CD4-positive, alpha-beta T cell treated with Interleukin-6 at 100 ng/mL for 8 hours (primary cell): ENCODE results near the gene FEN1.

Source experiments
- DNase-seq: peaks from one replicate; pipeline ENCODE4 v3.0.0-alpha.2; 2020; ENCODE audit warnings: mixed read lengths, low spot score

The FEN1 gene

DNA sequence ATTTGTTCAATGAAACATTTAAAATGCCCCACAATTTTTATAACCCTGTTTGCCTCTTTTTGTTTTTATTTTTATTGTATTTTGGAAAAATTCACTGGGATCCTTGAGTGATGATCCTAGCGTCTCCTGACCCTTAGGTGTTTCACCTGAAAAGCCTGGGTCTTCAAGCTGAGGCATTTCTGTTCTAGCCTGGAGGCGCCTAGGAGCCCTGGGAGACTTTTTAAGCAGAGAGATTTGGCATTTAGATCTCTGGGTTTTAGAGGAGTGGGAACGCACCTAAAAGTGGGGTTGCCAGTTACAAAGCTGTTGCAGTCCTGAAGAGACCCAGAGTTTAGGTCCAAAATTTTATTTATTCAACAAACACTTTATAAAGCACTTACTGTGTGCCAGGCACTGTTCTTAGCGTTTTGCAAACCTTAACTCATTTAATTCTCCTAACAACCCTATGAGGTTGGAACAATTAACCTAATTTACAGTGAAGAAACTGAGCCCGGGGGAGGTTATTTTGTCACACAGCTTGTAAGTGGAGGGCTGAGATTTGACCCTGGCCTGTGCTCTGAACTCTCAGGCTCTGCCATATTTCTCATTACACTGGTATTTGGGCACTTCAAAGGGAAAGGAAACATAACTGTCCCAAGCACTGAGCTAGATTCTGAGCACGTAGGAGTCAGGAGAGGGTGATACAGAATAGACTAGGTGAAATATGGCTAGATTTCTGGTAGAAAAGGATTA lies 24.9 kb downstream of the FEN1 start:
- DNase-seq, result no peak

DNA sequence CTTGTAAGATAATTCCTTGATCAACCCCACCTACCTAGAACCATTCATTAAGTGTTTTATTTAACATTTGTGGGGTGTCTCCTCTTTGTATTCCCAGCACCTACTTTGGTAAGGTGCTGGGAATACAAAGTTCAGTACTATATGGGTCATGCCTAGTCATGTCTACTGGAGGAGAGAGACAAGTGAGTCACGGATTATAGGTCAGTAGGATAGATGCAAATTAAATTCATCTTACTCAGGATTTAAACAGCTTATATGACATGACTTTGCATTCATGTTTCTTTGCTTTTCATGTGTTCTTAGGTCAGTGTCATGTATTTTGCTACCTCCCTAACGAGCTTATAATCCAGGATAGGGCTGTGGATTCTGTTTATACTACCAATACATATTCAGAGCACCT lies 27.5 kb downstream of the FEN1 start:
- DNase-seq, result no peak

DNA sequence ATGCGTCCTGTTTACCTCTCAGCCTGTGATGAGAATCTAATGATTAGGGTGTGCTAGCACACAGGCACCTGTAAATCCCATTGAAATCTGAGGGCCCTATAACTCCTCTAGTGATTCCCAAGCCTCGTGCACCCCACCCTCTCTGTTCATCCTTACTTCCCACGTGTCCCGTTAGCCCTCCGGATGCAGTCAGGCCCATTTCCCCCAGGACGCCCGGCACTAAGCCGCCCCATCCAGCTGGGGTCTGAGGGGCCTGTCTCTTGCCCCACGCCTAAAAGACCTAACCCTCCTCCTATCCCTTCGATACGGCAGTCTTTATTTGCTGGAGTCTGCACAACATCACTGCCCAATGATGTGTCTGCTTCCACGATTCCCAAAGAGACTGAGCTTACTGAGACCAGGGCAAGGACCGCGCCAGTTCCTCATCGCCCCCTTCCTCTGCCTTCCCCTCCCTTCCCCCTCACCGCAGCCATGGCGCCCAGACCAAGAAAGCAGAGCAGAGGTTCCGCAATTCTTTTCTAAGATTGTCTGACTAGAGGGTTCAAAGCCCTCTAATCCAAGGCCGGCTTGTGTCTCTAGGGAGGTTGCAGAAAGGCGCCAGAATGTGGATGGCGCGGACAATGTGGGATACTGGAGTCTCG lies 34.3 kb downstream of the FEN1 start:
- no peak for DNase-seq

- DNase-seq, result peak; percentile 83
Observed at GRCh38 chr11:61827571-61828378, 35.1 kb downstream of the FEN1 start, which contains the start of gene FADS2. Gene FADS2 (plus strand): TSS chr11:61828300. CDS start chr11:61828391, 91 bp downstream.

GRCh38 chr11:61828379-61828628 lies 35.6 kb downstream of the FEN1 start:
- no peak for DNase-seq

DNA sequence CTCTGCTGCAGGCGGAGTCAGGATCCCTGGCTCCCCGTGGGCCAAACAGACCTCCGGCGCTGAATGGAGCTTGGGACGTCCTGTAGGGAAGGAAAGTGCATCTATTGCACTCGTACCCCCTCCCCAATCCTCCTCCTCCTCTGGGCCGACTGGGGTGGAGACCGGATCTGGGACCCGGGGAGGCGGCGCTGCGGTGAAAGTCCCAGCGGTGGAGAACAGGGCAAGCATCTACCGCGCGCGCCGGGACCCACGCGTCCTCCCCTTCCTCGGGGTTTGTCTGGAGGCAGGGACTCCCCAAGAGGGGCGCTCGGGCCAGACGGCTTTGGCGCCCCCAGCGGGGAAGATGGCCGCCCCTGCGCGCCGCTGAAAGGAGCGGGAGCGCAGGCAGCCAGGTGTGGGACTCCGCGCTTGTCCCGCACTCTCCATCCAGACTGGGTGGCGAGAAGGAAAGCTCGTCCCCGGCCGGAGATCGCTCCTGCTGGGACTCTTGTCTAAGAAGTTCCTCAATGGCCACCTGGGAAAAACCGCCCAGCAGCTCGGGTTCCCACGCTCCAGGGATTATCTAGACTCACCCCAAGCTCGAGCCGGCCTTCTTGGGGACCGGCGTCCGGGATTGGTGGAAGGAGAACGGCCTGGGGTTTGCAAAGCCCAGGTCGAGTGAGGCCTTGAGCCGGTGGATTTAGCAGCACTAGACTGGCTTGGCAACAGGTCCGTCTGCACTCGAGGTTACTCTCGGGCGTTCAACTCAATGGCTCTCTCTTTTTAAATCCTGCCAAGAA lies 36.1 kb downstream of the FEN1 start:
- DNase-seq, result peak; percentile 22

DNA sequence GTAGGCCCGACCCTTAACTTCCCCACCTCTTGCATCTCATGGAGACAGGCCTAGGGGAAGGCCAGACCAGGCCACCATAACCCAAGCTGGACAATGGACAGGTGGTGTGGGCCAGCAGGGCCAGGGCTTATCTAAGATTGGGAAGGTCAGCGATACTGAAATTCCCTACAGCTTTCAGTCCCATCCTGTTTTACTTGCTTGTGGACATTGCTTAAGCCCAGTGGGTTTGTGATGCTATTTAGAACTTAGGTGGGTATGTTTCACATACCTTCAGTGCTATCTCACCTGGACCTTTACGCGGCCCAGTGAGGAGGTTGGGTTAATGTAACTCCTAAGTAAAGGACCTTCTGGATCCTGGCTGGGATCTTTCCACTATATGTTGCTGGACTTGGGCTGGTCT lies 37.1 kb downstream of the FEN1 start:
- no peak for DNase-seq

DNA sequence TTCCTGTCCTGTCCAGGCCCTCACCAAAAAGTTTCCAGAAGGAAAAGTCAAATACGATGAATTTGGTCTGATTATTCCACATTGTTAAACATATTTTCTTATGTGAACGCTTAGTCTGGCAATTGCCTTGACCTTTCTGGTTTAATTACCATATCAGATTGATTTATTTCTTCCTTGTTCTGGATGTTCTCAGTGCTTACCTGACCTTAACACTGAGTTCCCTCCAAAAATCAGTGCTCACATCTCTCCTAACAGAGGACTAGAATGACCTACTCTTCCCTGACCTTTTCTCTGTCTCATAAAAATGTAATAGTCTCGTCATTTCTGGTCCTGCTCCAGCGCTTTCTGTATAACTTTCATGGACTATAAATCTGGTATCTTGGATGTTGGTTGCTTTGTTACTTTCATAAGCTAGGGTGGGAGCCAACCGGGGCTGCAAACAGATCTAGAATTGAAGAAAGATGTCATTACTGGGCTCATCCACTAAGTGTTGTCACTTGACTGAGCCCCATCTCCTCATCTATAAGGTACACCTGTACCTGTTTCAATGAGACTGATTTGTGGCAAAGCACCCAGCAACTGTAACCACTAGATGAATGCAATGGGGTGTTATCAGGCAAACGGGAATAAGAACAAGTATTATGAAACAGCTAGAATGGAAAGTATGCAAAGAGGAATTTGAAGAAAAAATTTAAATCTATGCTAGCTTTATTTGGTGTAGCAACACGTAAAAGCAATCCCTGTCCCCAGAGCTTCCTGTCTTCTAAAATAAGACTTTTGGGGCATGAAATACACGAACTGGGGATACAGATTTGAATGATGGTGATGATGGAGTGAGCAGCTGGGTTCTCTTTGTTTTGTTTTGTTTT lies 37.8 kb downstream of the FEN1 start:
- no peak for DNase-seq

DNA sequence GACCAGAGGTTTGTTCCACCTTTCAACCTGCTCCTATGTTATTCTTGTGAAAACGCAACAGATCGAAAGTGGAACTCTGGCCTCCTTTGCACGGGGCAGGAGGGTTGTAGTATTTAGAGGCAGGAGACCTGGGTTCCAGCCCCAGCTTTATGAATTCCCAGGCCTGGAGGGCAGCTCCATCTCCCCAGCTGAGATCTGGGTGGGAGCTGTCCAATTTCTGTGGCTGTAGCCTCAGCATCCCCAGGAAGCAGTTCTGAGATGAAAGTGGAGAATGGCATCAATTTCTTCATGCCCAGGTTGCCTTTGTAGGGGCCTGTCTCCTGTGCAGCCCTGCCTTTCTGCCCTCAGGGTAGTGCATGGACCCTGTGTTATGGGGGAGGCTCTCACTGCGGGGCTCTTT lies 39.5 kb downstream of the FEN1 start:
- DNase-seq, result no peak

- DNase-seq, result no peak
Observed at GRCh38 chr11:61832754-61833153, 40.0 kb downstream of the FEN1 start.

- peak; percentile 29 for DNase-seq
Observed at GRCh38 chr11:61833471-61833870, 40.8 kb downstream of the FEN1 start.

- no peak for DNase-seq
Observed at GRCh38 chr11:61833926-61834277, 41.2 kb downstream of the FEN1 start.

- DNase-seq, result peak; percentile 69
Observed at GRCh38 chr11:61834278-61835048, 41.8 kb downstream of the FEN1 start.

DNA sequence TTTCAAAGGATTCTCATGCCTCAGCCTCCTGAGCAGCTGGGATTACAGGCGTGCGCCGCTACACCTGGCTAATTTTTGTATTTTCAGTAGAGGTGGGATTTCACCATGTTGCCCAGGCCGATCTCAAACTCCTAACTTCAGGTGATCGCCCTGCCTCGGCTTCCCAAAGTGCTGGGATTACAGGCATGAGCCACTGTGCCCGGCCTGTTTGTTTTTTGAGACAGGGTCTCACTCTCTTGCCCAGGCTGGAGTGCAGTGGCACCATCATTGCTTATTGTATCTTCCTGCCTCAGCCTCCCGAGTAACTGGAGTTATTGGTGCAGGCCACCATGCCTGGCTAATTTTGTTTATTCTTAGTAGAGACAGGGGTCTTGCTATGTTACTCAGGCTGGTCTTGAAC lies 43.5 kb downstream of the FEN1 start:
- no peak for DNase-seq

- no peak for DNase-seq
Observed at GRCh38 chr11:61837411-61838005, 44.8 kb downstream of the FEN1 start.

DNA sequence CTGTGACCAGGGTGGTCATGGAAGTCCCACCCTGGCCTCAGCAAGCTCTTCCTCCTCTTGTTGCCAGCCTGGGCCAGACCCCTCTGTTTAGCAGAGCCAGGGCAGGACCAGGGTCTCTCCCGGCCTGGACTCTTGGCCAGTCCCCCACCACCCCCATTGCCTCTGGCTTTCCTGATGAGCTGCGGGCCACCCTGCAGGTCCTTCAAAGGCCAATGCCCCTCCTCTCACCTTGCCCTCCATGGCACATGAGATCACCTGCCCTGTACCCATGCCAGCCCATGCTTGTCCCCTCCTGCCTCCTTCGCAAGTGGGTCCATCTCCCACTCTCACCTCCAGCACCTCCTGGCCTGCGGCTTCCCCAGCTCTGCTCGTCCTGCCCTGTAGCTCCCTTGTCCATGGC lies 45.8 kb downstream of the FEN1 start:
- no peak for DNase-seq

GRCh38 chr11:61838921-61839320 lies 46.2 kb downstream of the FEN1 start:
- DNase-seq, result no peak

DNA sequence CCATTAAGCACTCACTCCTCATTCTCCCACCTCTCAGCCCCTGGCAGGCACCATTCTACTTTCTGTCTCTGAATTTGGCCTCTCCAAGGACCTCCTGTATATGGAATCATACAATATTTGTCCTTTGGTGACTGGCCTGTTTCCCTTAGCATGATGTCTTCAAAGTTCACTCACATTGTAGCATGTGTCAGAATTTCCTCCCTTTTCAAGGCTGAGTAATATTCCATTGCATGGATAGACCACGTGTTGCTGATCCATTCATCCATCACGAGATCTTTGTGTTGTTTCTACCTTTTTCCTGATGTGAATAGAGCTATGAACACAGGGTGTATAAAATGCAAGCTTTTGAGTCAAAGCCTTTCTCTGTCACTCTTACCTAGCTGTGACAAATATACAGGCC lies 47.0 kb downstream of the FEN1 start:
- DNase-seq, result no peak

DNA sequence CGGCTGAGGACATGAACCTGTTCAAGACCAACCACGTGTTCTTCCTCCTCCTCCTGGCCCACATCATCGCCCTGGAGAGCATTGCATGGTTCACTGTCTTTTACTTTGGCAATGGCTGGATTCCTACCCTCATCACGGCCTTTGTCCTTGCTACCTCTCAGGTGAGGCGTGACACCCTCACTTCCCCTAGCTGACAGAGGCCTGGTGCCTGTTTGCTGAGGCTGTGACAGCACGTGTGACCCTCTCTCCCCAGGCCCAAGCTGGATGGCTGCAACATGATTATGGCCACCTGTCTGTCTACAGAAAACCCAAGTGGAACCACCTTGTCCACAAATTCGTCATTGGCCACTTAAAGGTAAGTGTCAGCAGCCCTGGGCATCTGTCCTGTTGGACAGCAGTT lies 47.7 kb downstream of the FEN1 start:
- no peak for DNase-seq
